Bronchial epithelial cell (primary cell): ENCODE measurements around the gene PTPN14. TPM values are rescaled to one million over a fixed set of nuclear protein-coding genes. Genes with fewer than 3 reads are reported as not detected.
"Not testable (repeated sequence)": the region's sequence is repeated elsewhere in the genome, so short reads cannot be mapped to it uniquely, and the experiment has no call there.

Source experiments
- DNase-seq: peaks from one replicate; pipeline ENCODE4 v3.0.0-alpha.2; 2010; ENCODE audit warnings: low read depth
- FAIRE-seq: peaks from 2 replicates; lab custom pipeline; 2011; peaks lifted over from hg19 to GRCh38; lab: Jason Lieb, UNC
- H3K27me3 ChIP-seq: 2 replicates; pipeline ENCODE4 v1.5.1; 2011; ENCODE audit warnings: low read length; ENCODE audit not compliant: control insufficient read depth, insufficient read depth
- H3K36me3 ChIP-seq: 2 replicates; pipeline ENCODE4 v1.5.1; 2011; ENCODE audit warnings: low read length; ENCODE audit not compliant: control insufficient read depth, insufficient read depth
- H3K4me3 ChIP-seq: 2 replicates; pipeline ENCODE4 v1.5.1; 2011; ENCODE audit warnings: mild to moderate bottlenecking, low read depth, low read length, control low read depth
- CTCF ChIP-seq: IDR thresholded peaks from 2 replicates; pipeline ENCODE4 v1.5.1; 2011; ENCODE audit warnings: mild to moderate bottlenecking, moderate library complexity, low read length, control low read depth, inconsistent platforms; ENCODE audit not compliant: insufficient read depth, severe bottlenecking
- total RNA-seq: library from RNA; depleted of rRNA; stranded (reverse); fragments of >200 nt; gene quantifications from 2 replicates; pipeline ENCODE4 v1.2.1, GENCODE V29; 2014

PTPN14 gene
- total RNA-seq, 1 donor from 2014 or later, result 28.4 TPM

DNA sequence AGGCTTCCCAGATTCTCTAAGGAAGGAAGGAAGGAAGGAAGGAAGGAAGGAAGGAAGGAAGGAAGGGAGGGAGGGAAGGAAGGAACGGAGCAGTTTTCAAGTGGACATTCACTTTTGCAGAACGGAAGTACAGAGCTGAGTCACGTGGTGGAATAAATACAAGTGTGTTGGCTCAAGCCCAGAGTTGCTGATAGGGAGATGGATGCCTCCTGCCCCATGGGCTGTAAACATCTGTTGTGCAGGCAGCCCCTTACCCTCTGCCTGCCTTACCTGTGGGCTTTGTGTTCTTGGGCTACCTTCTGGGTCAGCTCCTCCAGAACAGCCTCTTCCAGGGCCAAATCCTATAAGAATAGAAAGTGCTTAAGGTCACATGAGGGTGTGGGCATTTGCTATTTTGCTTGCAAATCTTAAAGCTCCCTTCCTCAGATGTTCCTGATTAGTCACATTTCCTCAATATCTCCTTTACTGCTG is 148.8 kb downstream of the PTPN14 start:
- Histone ChIP-seq H3K27me3 (no peaks in the 10 kb centered on the region), H3K4me3 (no peak overlapping the region), H3K36me3 (peaks cover 18% of the 10 kb centered on the region)
- TF ChIP-seq CTCF, result no peak
- no peak for FAIRE-seq
- DNase-seq, result no peak

DNA sequence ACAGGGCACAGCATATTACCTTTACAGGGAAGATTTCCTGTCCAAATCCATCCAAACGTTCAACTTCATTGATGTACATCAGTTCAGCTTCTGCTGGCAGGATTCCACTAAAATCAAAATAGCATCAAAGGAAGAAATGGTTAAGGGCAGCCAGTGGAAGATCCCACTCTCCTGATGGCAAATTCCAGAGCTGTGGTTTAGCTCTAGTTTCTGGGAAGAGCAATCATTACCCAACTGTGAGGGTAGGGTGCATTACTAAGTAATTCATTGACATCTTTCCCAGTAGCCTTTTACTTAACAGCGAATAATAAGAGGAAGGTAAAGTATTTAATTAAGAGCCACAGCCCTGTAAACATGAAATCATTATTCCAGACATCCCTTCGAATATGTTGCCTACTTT is 149.7 kb downstream of the PTPN14 start:
- DNase-seq (no peak), FAIRE-seq (no peak)
- Histone ChIP-seq H3K4me3 (no peak overlapping the region), H3K36me3 (peaks cover 21% of the 10 kb centered on the region), H3K27me3 (no peaks in the 10 kb centered on the region)
- no peak for TF ChIP-seq CTCF

DNA sequence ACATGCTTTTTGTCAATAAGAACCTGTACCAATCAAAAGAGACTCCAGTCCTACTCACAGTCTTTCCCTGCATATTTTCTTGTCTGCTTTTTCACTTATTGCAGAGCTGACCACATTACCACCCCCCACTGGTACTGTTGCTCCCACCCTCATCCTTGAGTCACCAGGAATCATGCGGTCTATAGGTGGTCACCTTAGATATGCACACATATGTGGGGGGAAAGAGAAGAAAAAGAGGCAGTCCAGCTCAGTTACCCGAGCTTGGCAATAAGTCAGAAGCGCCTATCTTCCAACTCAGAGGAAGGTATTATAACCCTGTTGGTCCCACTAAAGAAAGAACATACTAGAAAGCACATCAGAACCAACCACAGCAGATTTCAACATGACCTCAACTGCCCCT is 151.3 kb downstream of the PTPN14 start:
- FAIRE-seq, result no peak
- H3K27me3 ChIP-seq, result no peaks in the 10 kb centered on the region
- H3K4me3 ChIP-seq, result no peak overlapping the region

GRCh38 chr1:214398490-214398889 is 152.9 kb downstream of the PTPN14 start:
- FAIRE-seq, result no peak
- Histone ChIP-seq H3K4me3 (no peak overlapping the region), H3K27me3 (no peaks in the 10 kb centered on the region), H3K36me3 (peaks cover 30% of the 10 kb centered on the region)
- no peak for DNase-seq
- no peak for TF ChIP-seq CTCF

More for the DNA sequence above, 151.3 kb downstream of the PTPN14 start:
- TF ChIP-seq CTCF, result no peak
- no peak for DNase-seq
- peaks cover 23% of the 10 kb centered on the region for H3K36me3 ChIP-seq

- peaks cover 32% of the 10 kb centered on the region for H3K36me3 ChIP-seq
- H3K27me3 ChIP-seq, result no peaks in the 10 kb centered on the region
- TF ChIP-seq CTCF, result no peak
- H3K4me3 ChIP-seq, result no peak overlapping the region
- no peak for FAIRE-seq
- DNase-seq, result no peak
Measured at GRCh38 chr1:214397497-214397896, 153.9 kb downstream of the PTPN14 start.

- Histone ChIP-seq H3K27me3 (no peaks in the 10 kb centered on the region), H3K4me3 (no peak overlapping the region), H3K36me3 (peaks cover 32% of the 10 kb centered on the region)
- FAIRE-seq, result no peak
- no peak for TF ChIP-seq CTCF
- no peak for DNase-seq
Measured at GRCh38 chr1:214396330-214396729, 155.1 kb downstream of the PTPN14 start.

GRCh38 chr1:214394569-214394968 is 156.8 kb downstream of the PTPN14 start:
- H3K36me3 ChIP-seq, result peaks cover 29% of the 10 kb centered on the region
- not testable (repeated sequence) for H3K27me3 ChIP-seq, H3K4me3 ChIP-seq, FAIRE-seq
- peak; percentile 71 for DNase-seq
